ENCODE measurements around the gene FIBCD1.

DNA sequence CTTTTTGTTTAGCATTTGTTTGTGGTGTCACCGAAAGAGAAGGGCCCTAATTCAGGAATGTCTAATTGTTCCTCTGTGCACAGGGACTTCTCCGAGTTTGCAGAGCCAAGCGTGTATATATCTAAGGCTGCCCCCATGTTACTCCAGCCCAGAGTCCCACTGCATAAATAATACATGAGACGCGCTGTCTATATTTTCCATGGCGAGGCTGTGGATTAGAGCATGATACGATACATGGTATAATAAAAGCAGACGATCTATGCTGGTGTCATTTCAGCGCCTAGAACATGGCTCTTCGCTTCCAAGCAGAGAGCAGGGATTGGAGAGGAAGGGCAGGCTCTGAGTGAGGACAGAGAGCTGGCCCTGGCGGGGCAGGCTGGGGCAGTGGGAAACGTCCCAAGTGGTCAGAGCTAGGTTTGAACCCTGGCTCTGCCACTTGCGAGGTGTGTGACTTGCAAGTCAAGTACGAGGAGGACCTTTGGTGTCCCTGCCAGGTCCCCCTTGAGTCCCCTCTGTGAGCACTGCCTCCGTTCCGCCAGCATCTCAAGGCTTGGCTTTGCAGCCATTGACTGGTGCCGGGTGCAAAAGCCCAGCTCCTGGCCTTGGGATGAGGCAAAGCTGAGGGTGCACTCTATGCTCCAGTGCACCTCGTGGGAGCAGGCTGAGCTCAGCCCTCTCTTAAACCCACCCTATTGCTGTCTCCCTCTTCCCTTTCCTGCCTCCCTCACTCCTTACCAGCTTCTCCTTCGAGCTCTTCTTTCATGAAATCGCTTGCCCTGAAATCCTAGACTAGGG lies 40.7 kb upstream of the FIBCD1 start:
- TF ChIP-seq, protein P1, sequence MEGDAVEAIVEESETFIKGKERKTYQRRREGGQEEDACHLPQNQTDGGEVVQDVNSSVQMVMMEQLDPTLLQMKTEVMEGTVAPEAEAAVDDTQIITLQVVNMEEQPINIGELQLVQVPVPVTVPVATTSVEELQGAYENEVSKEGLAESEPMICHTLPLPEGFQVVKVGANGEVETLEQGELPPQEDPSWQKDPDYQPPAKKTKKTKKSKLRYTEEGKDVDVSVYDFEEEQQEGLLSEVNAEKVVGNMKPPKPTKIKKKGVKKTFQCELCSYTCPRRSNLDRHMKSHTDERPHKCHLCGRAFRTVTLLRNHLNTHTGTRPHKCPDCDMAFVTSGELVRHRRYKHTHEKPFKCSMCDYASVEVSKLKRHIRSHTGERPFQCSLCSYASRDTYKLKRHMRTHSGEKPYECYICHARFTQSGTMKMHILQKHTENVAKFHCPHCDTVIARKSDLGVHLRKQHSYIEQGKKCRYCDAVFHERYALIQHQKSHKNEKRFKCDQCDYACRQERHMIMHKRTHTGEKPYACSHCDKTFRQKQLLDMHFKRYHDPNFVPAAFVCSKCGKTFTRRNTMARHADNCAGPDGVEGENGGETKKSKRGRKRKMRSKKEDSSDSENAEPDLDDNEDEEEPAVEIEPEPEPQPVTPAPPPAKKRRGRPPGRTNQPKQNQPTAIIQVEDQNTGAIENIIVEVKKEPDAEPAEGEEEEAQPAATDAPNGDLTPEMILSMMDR (IDR thresholded peaks at IDR 0.05), result no peak
- TF ChIP-seq POLR2A (IDR thresholded peaks at IDR 0.05) (no peak), POLR2AphosphoS5 (IDR thresholded peaks at IDR 0.05) (no peak), EP300 (IDR thresholded peaks at IDR 0.05) (no peak)
